Motor neuron (in vitro differentiated cells): Measurements from ENCODE around the gene NDUFA1. TPM values are rescaled to one million over a fixed set of nuclear protein-coding genes. Genes with fewer than 3 reads are reported as not detected.
"Not testable (repeated sequence)": the region's sequence is repeated elsewhere in the genome, so short reads cannot be mapped to it uniquely, and the experiment has no call there.

ENCODE experiments used
- ATAC-seq, 8 experiments: fragments of 200-7000 bp; cut with Tn5 transposase; replicated peaks in 6 of 8; 2 replicates each; pipeline ENCODE4 v1.8.0; 2021; ENCODE audit warnings: mild to moderate bottlenecking in 8 of 8, moderate library complexity in 8 of 8
- H3K27ac ChIP-seq, 2 donors: fragments of 250-450 bp; sonication (Bioruptor Pico); 2 replicates each; pipeline ENCODE4 v1.9.0; 2021; ENCODE audit warnings: antibody characterized with exemption in 2 of 2, mild to moderate bottlenecking in 2 of 2, moderate library complexity in 1 of 2
- H3K4me1 ChIP-seq, 2 donors: fragments of 250-450 bp; sonication (Bioruptor Pico); replicated peaks in 1 of 2; 2 replicates each; pipeline ENCODE4 v1.6.1; 2021; ENCODE audit warnings: antibody characterized with exemption in 2 of 2, mild to moderate bottlenecking in 2 of 2, moderate library complexity in 1 of 2
- H3K4me3 ChIP-seq, 5 donors: fragments of 250-450 bp; sonication (Bioruptor Pico); 2 replicates each; pipeline ENCODE4 v1.9.0; 2021; ENCODE audit warnings: antibody characterized with exemption in 5 of 5, mild to moderate bottlenecking in 5 of 5, moderate library complexity in 4 of 5
- WGBS, 10 experiments: fragments of 450-650 bp; shearing (Covaris generic); methylation state at CpG; one replicate each; pipeline ENCODE4 v1.0.0; 2022; 5-methylcytosine and 5-hydroxymethylcytosine counted together
- in situ Hi-C, 9 experiments: fragments of 400-800 bp; cut with MboI; loops; one replicate each; pipeline ENCODE4 v1.15.0; 2021; ENCODE audit warnings: low sequenced_read_pairs in 9 of 9, low pct_unique_long_range_greater_than_20kb in 2 of 9; ENCODE audit not compliant: unreplicated experiment in 9 of 9
- total RNA-seq, 8 experiments: library from RNA; unstranded; fragments of 300-600 nt; gene quantifications; 2 replicates each; pipeline versions ENCODE4 v1.2.3 to v1.2.4, GENCODE V29; 2022

The NDUFA1 gene
- total RNA-seq, 8 experiments from 2014 or later: 122 to 196 (median 146) TPM

GRCh38 chrX:119922391-119922790 lies 50.8 kb downstream of the NDUFA1 start:
- H3K4me3 ChIP-seq, ATAC-seq, H3K27ac ChIP-seq, in situ Hi-C loops, H3K4me1 ChIP-seq: not testable (repeated sequence)
- WGBS, 10 experiments: 75% methylated on average over 6 of the region's 7 CpGs; no CpG with 5 or more reads in 9 of the 10 experiments

Other genes starting within 250 kb of the NDUFA1 start
- gene SEPTIN6, start 178.7 kb upstream of the NDUFA1 start, total RNA-seq: 10 to 100 TPM; 35.4 to 96.5 (median 68.9) TPM
- gene SOWAHD, start 113.2 kb upstream of the NDUFA1 start, total RNA-seq: 1 to 10 TPM in 3 of 8 experiments, under 1 TPM in 4, not detected in 1; 0.18 to 4.0 (median 0.87) TPM
- gene RPL39, start 80.2 kb upstream of the NDUFA1 start, total RNA-seq: 1,000 to 10,000 TPM; 2,348 to 7,389 (median 4,761) TPM
- gene UPF3B, start 18.9 kb upstream of the NDUFA1 start, total RNA-seq: 10 to 100 TPM; 11.9 to 28.7 (median 16.3) TPM
- gene RNF113A, start 99 bp upstream of the NDUFA1 start, total RNA-seq: 10 to 100 TPM; 17.3 to 33.8 (median 20.7) TPM
- gene AKAP14, start 24.1 kb downstream of the NDUFA1 start, total RNA-seq: 10 to 100 TPM in 1 of 8 experiments, under 1 TPM in 1, not detected in 6; 0.16 to 31.4 TPM
- 10 to 100 TPM in 3 of 8 experiments, 1 to 10 TPM in 5; 6.9 to 12.7 (median 9.4) TPM for gene NKAP, start 71.9 kb downstream of the NDUFA1 start, total RNA-seq
- gene RHOXF2B, start 205.9 kb downstream of the NDUFA1 start, total RNA-seq: under 1 TPM in 3 of 8 experiments, not detected in 5; 0.11 to 0.43 (median 0.42) TPM
- under 1 TPM in 2 of 8 experiments, not detected in 6; 0.16 to 0.82 TPM for gene RHOXF1, start 244.1 kb downstream of the NDUFA1 start, total RNA-seq